Activated CD8-positive, alpha-beta memory T cell treated with anti-CD3 and anti-CD28 coated beads, Interleukin-2, amount 10 ng/mL, durations not matched to agents 7 days and 5 days (primary cell): ENCODE results near the gene CDH4. TPM values are rescaled to one million over a fixed set of nuclear protein-coding genes. Genes with fewer than 3 reads are reported as not detected.

Experiments
- ATAC-seq: fragments of 150-1000 bp; cut with Tn5 transposase; one replicate; pipeline ENCODE4 v1.10.0; 2021; ENCODE audit warnings: moderate library complexity
- CTCF ChIA-PET: fragments of 350-600 bp; sonication (Branson Sonifier 250); formaldehyde crosslinking; loops from one replicate; lab custom pipeline; 2021; ENCODE audit warnings: antibody characterized with exemption; lab: Charles Lee
- DNase-seq: peaks from one replicate; pipeline ENCODE4 v3.0.0-alpha.2; 2020
- H3K27ac Mint-ChIP-seq: one replicate; pipeline ENCODE4 v1.8.0; 2021; ENCODE audit warnings: mild to moderate bottlenecking, mixed read lengths
- H3K27me3 Mint-ChIP-seq: one replicate; pipeline ENCODE4 v1.8.0; 2021; ENCODE audit warnings: mixed read lengths
- H3K36me3 Mint-ChIP-seq: one replicate; pipeline ENCODE4 v1.8.0; 2021; ENCODE audit warnings: mild to moderate bottlenecking, mixed read lengths
- H3K4me1 Mint-ChIP-seq: one replicate; pipeline ENCODE4 v1.8.0; 2021; ENCODE audit warnings: mixed read lengths
- H3K4me3 Mint-ChIP-seq: one replicate; pipeline ENCODE4 v1.8.0; 2021; ENCODE audit warnings: mild to moderate bottlenecking, moderate library complexity, mixed read lengths
- H3K9me3 Mint-ChIP-seq: one replicate; pipeline ENCODE4 v1.8.0; 2022; ENCODE audit warnings: low read depth, mixed read lengths
- total RNA-seq, 2 experiments: library from RNA; stranded (reverse); gene quantifications; one replicate each; pipeline ENCODE4 v1.2.3, GENCODE V29; 2021

Gene CDH4
- total RNA-seq, 2 experiments from 2014 or later: 0.02 TPM; not detected in 1

- no peak overlapping the region for H3K27ac Mint-ChIP-seq
- H3K36me3 Mint-ChIP-seq: no peaks in the 10 kb centered on the region
- DNase-seq: no peak
- H3K27me3 Mint-ChIP-seq: no peaks in the 10 kb centered on the region
- H3K4me3 Mint-ChIP-seq: no peak overlapping the region
- no peak for ATAC-seq
- H3K9me3 Mint-ChIP-seq: no peaks in the 10 kb centered on the region
- CTCF ChIA-PET: no interaction called here
- no peaks in the 10 kb centered on the region for H3K4me1 Mint-ChIP-seq
These were observed 432.1 kb downstream of the CDH4 start for GRCh38 chr20:61684136-61684535.

- H3K4me3 Mint-ChIP-seq: no peak overlapping the region
- no peaks in the 10 kb centered on the region for H3K4me1 Mint-ChIP-seq
- no peaks in the 10 kb centered on the region for H3K36me3 Mint-ChIP-seq
These were observed 432.6 kb downstream of the CDH4 start for GRCh38 chr20:61684583-61685235.

GRCh38 chr20:61685462-61685861 is 433.4 kb downstream of the CDH4 start:
- Mint-ChIP-seq H3K9me3 (no peaks in the 10 kb centered on the region), H3K27me3 (no peaks in the 10 kb centered on the region), H3K36me3 (no peaks in the 10 kb centered on the region), H3K4me1 (no peaks in the 10 kb centered on the region), H3K4me3 (no peak overlapping the region), H3K27ac (no peak overlapping the region)
- ATAC-seq (no peak), DNase-seq (no peak)
- CTCF ChIA-PET: no interaction called here

More at GRCh38 chr20:61684583-61685235, 432.6 kb downstream of the CDH4 start:
- CTCF ChIA-PET: no interaction called here
- DNase-seq (no peak), ATAC-seq (no peak)
- H3K27me3 Mint-ChIP-seq: no peaks in the 10 kb centered on the region
- H3K27ac Mint-ChIP-seq: no peak overlapping the region
- no peaks in the 10 kb centered on the region for H3K9me3 Mint-ChIP-seq

- no peaks in the 10 kb centered on the region for H3K27me3 Mint-ChIP-seq
- H3K4me3 Mint-ChIP-seq: no peak overlapping the region
- DNase-seq: no peak
- no peaks in the 10 kb centered on the region for H3K36me3 Mint-ChIP-seq
- no peak overlapping the region for H3K27ac Mint-ChIP-seq
- H3K9me3 Mint-ChIP-seq: no peaks in the 10 kb centered on the region
- CTCF ChIA-PET: no interaction called here
- no peaks in the 10 kb centered on the region for H3K4me1 Mint-ChIP-seq
- ATAC-seq: no peak
These were observed 434.2 kb downstream of the CDH4 start for GRCh38 chr20:61686051-61686936.

GRCh38 chr20:61688411-61688810 is 436.4 kb downstream of the CDH4 start:
- CTCF ChIA-PET: no interaction called here
- DNase-seq: no peak
- H3K9me3 Mint-ChIP-seq: no peaks in the 10 kb centered on the region

GRCh38 chr20:61690150-61690549 is 438.1 kb downstream of the CDH4 start:
- DNase-seq (no peak), ATAC-seq (no peak)
- Mint-ChIP-seq H3K9me3 (no peaks in the 10 kb centered on the region), H3K4me1 (no peaks in the 10 kb centered on the region), H3K27me3 (no peaks in the 10 kb centered on the region), H3K27ac (no peak overlapping the region), H3K4me3 (no peak overlapping the region), H3K36me3 (no peaks in the 10 kb centered on the region)
- CTCF ChIA-PET: no interaction called here

More at GRCh38 chr20:61688411-61688810, 436.4 kb downstream of the CDH4 start:
- Mint-ChIP-seq H3K4me1 (no peaks in the 10 kb centered on the region), H3K36me3 (no peaks in the 10 kb centered on the region), H3K27me3 (no peaks in the 10 kb centered on the region), H3K4me3 (no peak overlapping the region), H3K27ac (no peak overlapping the region)
- no peak for ATAC-seq

- CTCF ChIA-PET: no interaction called here
- H3K27me3 Mint-ChIP-seq: no peaks in the 10 kb centered on the region
- no peak overlapping the region for H3K27ac Mint-ChIP-seq
- H3K4me1 Mint-ChIP-seq: no peaks in the 10 kb centered on the region
- no peaks in the 10 kb centered on the region for H3K9me3 Mint-ChIP-seq
- no peak for ATAC-seq
- no peak overlapping the region for H3K4me3 Mint-ChIP-seq
- no peak for DNase-seq
- H3K36me3 Mint-ChIP-seq: no peaks in the 10 kb centered on the region
These were observed 439.2 kb downstream of the CDH4 start for GRCh38 chr20:61690993-61691838.

GRCh38 chr20:61691978-61692377 is 439.9 kb downstream of the CDH4 start:
- no peak overlapping the region for H3K27ac Mint-ChIP-seq
- no peaks in the 10 kb centered on the region for H3K9me3 Mint-ChIP-seq
- CTCF ChIA-PET: no interaction called here
- H3K4me3 Mint-ChIP-seq: no peak overlapping the region
- H3K27me3 Mint-ChIP-seq: no peaks in the 10 kb centered on the region
- DNase-seq (no peak), ATAC-seq (no peak)
- no peaks in the 10 kb centered on the region for H3K4me1 Mint-ChIP-seq
- no peaks in the 10 kb centered on the region for H3K36me3 Mint-ChIP-seq

- H3K4me1 Mint-ChIP-seq: no peaks in the 10 kb centered on the region
- no peak for DNase-seq
- CTCF ChIA-PET: no interaction called here
- H3K27me3 Mint-ChIP-seq: no peaks in the 10 kb centered on the region
- no peaks in the 10 kb centered on the region for H3K9me3 Mint-ChIP-seq
- no peak for ATAC-seq
- no peak overlapping the region for H3K27ac Mint-ChIP-seq
- no peak overlapping the region for H3K4me3 Mint-ChIP-seq
- H3K36me3 Mint-ChIP-seq: no peaks in the 10 kb centered on the region
These were observed 440.4 kb downstream of the CDH4 start for GRCh38 chr20:61692479-61692878.

- Mint-ChIP-seq H3K36me3 (no peaks in the 10 kb centered on the region), H3K9me3 (no peaks in the 10 kb centered on the region), H3K4me1 (no peaks in the 10 kb centered on the region), H3K27me3 (no peaks in the 10 kb centered on the region), H3K4me3 (no peak overlapping the region), H3K27ac (no peak overlapping the region)
- ATAC-seq (no peak), DNase-seq (no peak)
- CTCF ChIA-PET: no interaction called here
These were observed 441.1 kb downstream of the CDH4 start for GRCh38 chr20:61693055-61693600.

GRCh38 chr20:61694682-61695081 is 442.6 kb downstream of the CDH4 start:
- CTCF ChIA-PET: no interaction called here
- Mint-ChIP-seq H3K27me3 (no peaks in the 10 kb centered on the region), H3K9me3 (no peaks in the 10 kb centered on the region), H3K36me3 (no peaks in the 10 kb centered on the region), H3K27ac (no peak overlapping the region), H3K4me1 (no peaks in the 10 kb centered on the region), H3K4me3 (no peak overlapping the region)
- DNase-seq (no peak), ATAC-seq (no peak)

- no peak overlapping the region for H3K4me3 Mint-ChIP-seq
- H3K36me3 Mint-ChIP-seq: no peaks in the 10 kb centered on the region
- ATAC-seq (no peak), DNase-seq (no peak)
- H3K4me1 Mint-ChIP-seq: no peaks in the 10 kb centered on the region
- no peaks in the 10 kb centered on the region for H3K27me3 Mint-ChIP-seq
- CTCF ChIA-PET: no interaction called here
- no peaks in the 10 kb centered on the region for H3K9me3 Mint-ChIP-seq
- no peak overlapping the region for H3K27ac Mint-ChIP-seq
These were observed 443.7 kb downstream of the CDH4 start for GRCh38 chr20:61695741-61696140.

GRCh38 chr20:61696181-61696735 is 444.2 kb downstream of the CDH4 start:
- Mint-ChIP-seq H3K9me3 (no peaks in the 10 kb centered on the region), H3K4me3 (no peak overlapping the region), H3K4me1 (no peaks in the 10 kb centered on the region), H3K36me3 (no peaks in the 10 kb centered on the region), H3K27ac (no peak overlapping the region), H3K27me3 (no peaks in the 10 kb centered on the region)
- DNase-seq (no peak), ATAC-seq (no peak)
- CTCF ChIA-PET: no interaction called here
